Esophagus muscularis mucosa (tissue), 4 donors: ENCODE data around the gene HIRA. TPM values are rescaled to one million over a fixed set of nuclear protein-coding genes. Genes with fewer than 3 reads are reported as not detected.
A peak's percentile ranks its signal among the peaks of the same experiment; 100 is the strongest.

Experiments
- DNase-seq: peaks from one replicate; pipeline ENCODE4 v3.0.0-alpha.2; 2017; ENCODE audit errors: extremely low spot score
- H3K27ac ChIP-seq, 4 donors: fragments of 200-600 bp; sonication (generic); replicated peaks in 1 of 4; 1 replicate in 3 of 4; 2 replicates in 1 of 4; pipeline ENCODE4 v1.5.1; 2016 to 2019; ENCODE audit warnings: mild to moderate bottlenecking in 1 of 4
- H3K27me3 ChIP-seq, 4 donors: fragments of 200-600 bp; sonication (generic); one replicate each; pipeline versions ENCODE4 v1.5.1 to v1.6.0; 2016 to 2019
- H3K36me3 ChIP-seq, 4 donors: fragments of 200-600 bp; sonication (generic); one replicate each; pipeline ENCODE4 v1.5.1; 2016 to 2019
- H3K4me1 ChIP-seq, 4 donors: fragments of 200-600 bp; sonication (generic); one replicate each; pipeline ENCODE4 v1.5.1; 2016 to 2019
- H3K4me3 ChIP-seq, 4 donors: fragments of 200-600 bp; sonication (generic); 1 replicate in 2 of 4; 2 replicates in 2 of 4; pipeline ENCODE4 v1.5.1; 2016 to 2019; ENCODE audit warnings: mild to moderate bottlenecking in 4 of 4, moderate library complexity in 1 of 4
- H3K9me3 ChIP-seq, 4 donors: fragments of 200-600 bp; sonication (generic); 1 replicate in 3 of 4; 2 replicates in 1 of 4; pipeline ENCODE4 v1.5.1; 2016 to 2019
- CTCF ChIP-seq, 3 experiments: fragments of 200-600 bp in 2 of 3; fragments of 450-650 bp in 1 of 3; sonication (generic) in 2 of 3; IDR thresholded peaks; one replicate each; pipeline ENCODE4 v1.5.1; 2017 to 2019; ENCODE audit warnings: antibody characterized with exemption in 3 of 3, mild to moderate bottlenecking in 2 of 3, moderate library complexity in 1 of 3
- EP300 ChIP-seq: sonication (generic); formaldehyde crosslinking; IDR thresholded peaks from one replicate; pipeline ENCODE4 v1.6.1; 2017; ENCODE audit warnings: antibody characterized with exemption
- POLR2A ChIP-seq: fragments of 450-650 bp; IDR thresholded peaks from one replicate; pipeline ENCODE4 v1.6.1; 2017; ENCODE audit warnings: antibody characterized with exemption, moderate library complexity, mild to moderate bottlenecking, low read depth
- POLR2AphosphoS5 ChIP-seq, 2 donors: sonication (generic); formaldehyde crosslinking; IDR thresholded peaks; one replicate each; pipeline ENCODE4 v1.6.1; 2017; ENCODE audit warnings: antibody characterized with exemption in 2 of 2
- WGBS: methylation state at CpG from one replicate; pipeline ENCODE4 v1.1.5; 2018; 5-methylcytosine and 5-hydroxymethylcytosine counted together
- intact Hi-C: fragments of 100-400 bp; cut with DNase I; formaldehyde crosslinking; loops from one replicate; pipeline ENCODE4 v1.15.1; 2023
- total RNA-seq, 4 donors: library from RNA; depleted of rRNA; stranded (reverse); fragments of >200 nt; gene quantifications; one replicate each; pipeline versions ENCODE4 v1.1.0 to v1.2.1, GENCODE V29; 2016

HIRA gene
- 10 to 100 TPM; 22.0 to 31.6 (median 26.5) TPM for total RNA-seq

GRCh38 chr22:19431649-19432132 lies at the start of gene HIRA:
TSS of gene HIRA (minus strand) at chr22:19431733. CDS start at chr22:19431476, 257 bp downstream.
- no peaks in the 10 kb centered on the region for H3K27me3 ChIP-seq

GRCh38 chr22:19480789-19481188 lies 49.3 kb upstream of the HIRA start:
- Histone ChIP-seq H3K4me1 (peaks cover 18 to 33% (median 33%) of the 10 kb centered on the region in 4 donors), H3K4me3 (no peak overlapping the region), H3K36me3 (peaks cover 0 to 4% (median 0%) of the 10 kb centered on the region in 4 donors), H3K27me3 (peaks cover 0 to 5% (median 0%) of the 10 kb centered on the region in 4 donors), H3K9me3 (no peaks in the 10 kb centered on the region), H3K27ac (no peak overlapping the region)
- no peak for TF ChIP-seq EP300
- no peak for TF ChIP-seq POLR2A
- TF ChIP-seq CTCF (IDR thresholded peaks at IDR 0.05): no peak
- 68% methylated on average over 10 of the region's 10 CpGs for WGBS
- DNase-seq: no peak
- intact Hi-C loops: no loop called here

More at GRCh38 chr22:19431649-19432132, at the start of gene HIRA:
- Histone ChIP-seq H3K4me3 (peak within 1 kb of the TSS; percentile 82 to 98 (median 92)), H3K27ac (peak within 1 kb of the TSS; percentile 92 to 99 (median 98)), H3K9me3 (no peaks in the 10 kb centered on the region), H3K36me3 (peaks cover 10 to 26% (median 21%) of the 10 kb centered on the region in 4 donors), H3K4me1 (peaks cover 30 to 45% (median 38%) of the 10 kb centered on the region in 4 donors)
- 3% methylated on average over 7 of the region's 66 CpGs for WGBS
- no peak for DNase-seq
- intact Hi-C loops: loop anchor here (5.0 kb wide), 2 partner anchors 41 to 254 kb away; partner anchors contain the start of gene SLC25A1
- TF ChIP-seq CTCF (IDR thresholded peaks at IDR 0.05): no peak
- TF ChIP-seq EP300: no peak
- no peak for TF ChIP-seq POLR2A
- peak in 1 of 2 donors; percentile 76 for TF ChIP-seq POLR2AphosphoS5 (IDR thresholded peaks at IDR 0.05)

GRCh38 chr22:19480173-19480568 lies 48.6 kb upstream of the HIRA start:
- Histone ChIP-seq H3K4me1 (peaks cover 18 to 39% (median 39%) of the 10 kb centered on the region in 4 donors), H3K27me3 (peaks cover 0 to 5% (median 0%) of the 10 kb centered on the region in 4 donors), H3K9me3 (no peaks in the 10 kb centered on the region), H3K27ac (no peak overlapping the region), H3K4me3 (peak overlapping the region; percentile 87 to 96 (median 92)), H3K36me3 (peaks cover 0 to 5% (median 2%) of the 10 kb centered on the region in 4 donors)
- no peak for DNase-seq
- intact Hi-C loops: no loop called here
- WGBS: under 1% methylated on average over 15 of the region's 15 CpGs
- TF ChIP-seq POLR2AphosphoS5 (IDR thresholded peaks at IDR 0.05): no peak
- TF ChIP-seq POLR2A: no peak
- no peak for TF ChIP-seq CTCF (IDR thresholded peaks at IDR 0.05)
- no peak for TF ChIP-seq EP300

- H3K9me3 ChIP-seq: no peaks in the 10 kb centered on the region
- peaks cover 0 to 11% (median 8%) of the 10 kb centered on the region in 4 donors for H3K36me3 ChIP-seq
- WGBS: 0% methylated on average over 8 of the region's 50 CpGs
- peak within 1 kb of the TSS; percentile 87 to 96 (median 92) for H3K4me3 ChIP-seq
- peak within 1 kb of the TSS; percentile 86 to 96 (median 93) for H3K27ac ChIP-seq
- peaks cover 0 to 5% (median 0%) of the 10 kb centered on the region in 4 donors for H3K27me3 ChIP-seq
- TF ChIP-seq POLR2A (no peak), POLR2AphosphoS5 (IDR thresholded peaks at IDR 0.05) (peak in 1 of 2 donors; percentile 41), CTCF (IDR thresholded peaks at IDR 0.05) (no peak), EP300 (no peak)
- DNase-seq: peak; percentile 99
- intact Hi-C loops: no loop called here
- peaks cover 18 to 45% (median 44%) of the 10 kb centered on the region in 4 donors for H3K4me1 ChIP-seq
Observed at GRCh38 chr22:19479355-19480172, 48.0 kb upstream of the HIRA start, which contains the start of gene CDC45. TSS of gene CDC45 (plus strand) at chr22:19479920. CDS start at chr22:19479969, 49 bp downstream.
